ENCODE results near the gene NRF1. TPM values are rescaled to one million over a fixed set of nuclear protein-coding genes. Genes with fewer than 3 reads are reported as not detected.

Gene NRF1
- total and polyA plus RNA-seq, 2 of the 8 experiments (the other 6 are each of a cell fraction or from before 2014, with no cell fraction given) = 18.2 to 21.4 TPM

- ChIA-PET CTCF (ENCODE audit: partially characterized antibody) (interaction anchor here (1.0 kb wide), 1 partner anchor 14 kb away, joined by 4 read pairs; no protein-coding TSS in a partner anchor), POLR2A (ENCODE audit: partially characterized antibody) (interaction anchor here (0.6 kb wide), 1 partner anchor 16 kb away, joined by 3 read pairs; no protein-coding TSS in a partner anchor)
- no peak overlapping the region for H4K8ac ChIP-seq (ENCODE audit: extremely low read depth, insufficient read depth, low read length)
- no peak for FAIRE-seq
- H2BK5ac ChIP-seq (ENCODE audit: low read depth, low read length) = no peak overlapping the region
- no peak overlapping the region for H4K91ac ChIP-seq (replicated peaks; ENCODE audit: insufficient read length, low read length)
- H3K4me3 ChIP-seq (ENCODE audit: extremely low read depth in 1 of 4, insufficient read depth in 2 of 4, low read depth in 3 of 4, low read length in 4 of 4) = no peak overlapping the region
- H3K23ac ChIP-seq (ENCODE audit: insufficient read length) = no peak overlapping the region
- H3K18ac ChIP-seq (ENCODE audit: extremely low read depth, low read length) = no peak overlapping the region
- H3K14ac ChIP-seq (ENCODE audit: insufficient read length) = no peak overlapping the region
- no peak overlapping the region for H2AK5ac ChIP-seq (ENCODE audit: low read depth, low read length)
- no peak overlapping the region for H2BK20ac ChIP-seq (ENCODE audit: low read length)
- H3K27me3 ChIP-seq (replicated peaks in 1 of 4; ENCODE audit: control insufficient read depth in 3 of 4, extremely low read depth in 1 of 4, insufficient read depth in 3 of 4, low read length in 3 of 4) = no peaks in the 10 kb centered on the region
- H4K5ac ChIP-seq (ENCODE audit: insufficient read length, low read depth, low read length) = no peak overlapping the region
- H3K79me2 ChIP-seq (ENCODE audit: control insufficient read depth in 1 of 2, insufficient read depth in 2 of 2, low read length in 2 of 2) = no peaks in the 10 kb centered on the region
- DNase-seq (ENCODE audit: low read depth in 1 of 2, low spot score in 2 of 2) = no peak
- no peak overlapping the region for H2BK15ac ChIP-seq (ENCODE audit: low read length)
- no peak overlapping the region for H3K9ac ChIP-seq (replicated peaks in 1 of 4; ENCODE audit: extremely low read depth in 1 of 4, low read depth in 3 of 4, low read length in 3 of 4)
- no peak overlapping the region for H2BK12ac ChIP-seq (ENCODE audit: low read depth, low read length)
- TF ChIP-seq RNF2 (IDR thresholded peaks at IDR 0.05; ENCODE audit: borderline replicate concordance, low read depth, low read length, missing control alignments, poor library complexity, severe bottlenecking) (no peak), HDAC2 (IDR thresholded peaks at IDR 0.05; ENCODE audit: borderline replicate concordance in 1 of 2, low read depth in 2 of 2, low read length in 2 of 2) (no peak), E2F6 (IDR thresholded peaks at IDR 0.05) (no peak), POLR2A (IDR thresholded peaks at IDR 0.05; ENCODE audit: control extremely low read depth in 1 of 2, low read depth in 2 of 2, low read length in 2 of 2) (no peak), TAF7 (optimal IDR thresholded peaks at IDR 0.05; ENCODE audit: borderline replicate concordance, low read depth, low read length) (no peak), KDM5A (IDR thresholded peaks at IDR 0.05; ENCODE audit: low read length) (no peak), CHD1 (IDR thresholded peaks at IDR 0.05; ENCODE audit: low read depth, low read length) (no peak), CREB1 (IDR thresholded peaks at IDR 0.05) (no peak)
- H3K4me1 ChIP-seq (replicated peaks in 1 of 4; ENCODE audit: control insufficient read depth in 3 of 4, insufficient read depth in 4 of 4, low read length in 3 of 4) = no peaks in the 10 kb centered on the region
- H3K9me3 ChIP-seq (ENCODE audit: insufficient read depth in 2 of 2, low read depth in 1 of 2, low read length in 1 of 2) = 0 out of 4 replicates have a peak, but pooled peaks cover 0 to 5% of the 10 kb centered on the region in 2 experiments
- no peak overlapping the region for H3K4me2 ChIP-seq (ENCODE audit: insufficient read depth in 1 of 2, low read depth in 2 of 2, low read length in 2 of 2)
- H2AFZ ChIP-seq (ENCODE audit: low read length) = no peak overlapping the region
- H3K36me3 ChIP-seq (ENCODE audit: control insufficient read depth in 2 of 4, insufficient read depth in 4 of 4, low read length in 3 of 4) = peaks cover 0 to 26% (median 13%) of the 10 kb centered on the region in 4 experiments; a peak in 6 of 8 replicates
- no peak overlapping the region for H3K4ac ChIP-seq (replicated peaks; ENCODE audit: insufficient read length, low read depth, low read length)
- no peak overlapping the region for H2BK120ac ChIP-seq (replicated peaks; ENCODE audit: low read depth, low read length)
- no peak overlapping the region for H3K27ac ChIP-seq (ENCODE audit: low read depth, low read length)
- no peak overlapping the region for H3K56ac ChIP-seq (replicated peaks; ENCODE audit: insufficient read length, low read depth, low read length)
- no peaks in the 10 kb centered on the region for H4K20me1 ChIP-seq (replicated peaks in 1 of 2; ENCODE audit: control insufficient read depth in 1 of 2, insufficient read depth in 2 of 2, low read length in 2 of 2)
- WGBS, 2 experiments (ENCODE audit: extremely low coverage in 1 of 2, insufficient coverage in 1 of 2, insufficient read length in 1 of 2, insufficient replicate concordance in 2 of 2, low coverage in 1 of 2, low lambda C conversion rate in 2 of 2, missing lambda C conversion rate in 1 of 2) = 82% methylated on average over 2 of the region's 4 CpGs; no CpG with 5 or more reads in 1 of the 2 experiments
- no peaks in the 10 kb centered on the region for H3K23me2 ChIP-seq (ENCODE audit: low read depth, low read length)
- no peaks in the 10 kb centered on the region for H3K79me1 ChIP-seq (ENCODE audit: low read depth, low read length)
Measured at GRCh38 chr7:129677796-129678195, 66.3 kb downstream of the NRF1 start.
